DMS79 treated with DMSO at 0.1 percent for 48 hours (cell line): Measurements from ENCODE around the gene PALLD.
"Not testable (repeated sequence)": the region's sequence is repeated elsewhere in the genome, so short reads cannot be mapped to it uniquely, and the experiment has no call there.

Experiments used
- DNase-seq: peaks from one replicate; lab custom pipeline; 2025; lab: John Stamatoyannopoulos, UW

PALLD gene

DNA sequence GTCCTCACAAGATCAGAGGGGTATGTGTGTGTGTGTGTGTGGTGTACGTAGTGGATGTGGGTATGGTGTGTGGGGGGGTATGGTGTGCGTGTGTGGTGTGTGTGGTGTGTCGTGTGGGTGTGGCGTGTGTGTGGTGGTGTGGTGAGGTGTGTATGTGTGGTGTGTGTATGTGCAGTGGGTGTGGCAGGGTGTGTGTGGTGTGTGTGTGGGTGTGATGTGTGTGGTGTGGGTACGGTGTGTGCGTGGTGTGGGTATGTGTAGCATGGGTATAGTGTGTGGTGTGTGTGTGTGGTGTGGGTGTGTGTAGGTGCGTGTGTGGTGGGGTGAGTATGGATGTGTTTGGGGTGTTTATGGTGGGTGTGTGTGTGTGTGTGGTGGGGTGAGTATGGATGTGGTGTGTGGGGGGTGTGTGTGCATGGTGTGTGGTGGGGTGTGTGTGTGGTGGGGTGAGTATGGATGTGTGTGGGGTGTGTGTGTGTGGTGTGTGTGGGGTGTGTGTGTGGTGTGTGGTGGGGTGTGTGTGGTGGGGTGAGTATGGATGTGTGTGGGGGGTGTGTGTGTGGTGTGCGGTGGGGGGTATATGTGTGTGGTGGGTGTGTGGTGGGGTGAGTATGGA is 182.0 kb downstream of the PALLD start:
- DNase-seq = no peak

DNA sequence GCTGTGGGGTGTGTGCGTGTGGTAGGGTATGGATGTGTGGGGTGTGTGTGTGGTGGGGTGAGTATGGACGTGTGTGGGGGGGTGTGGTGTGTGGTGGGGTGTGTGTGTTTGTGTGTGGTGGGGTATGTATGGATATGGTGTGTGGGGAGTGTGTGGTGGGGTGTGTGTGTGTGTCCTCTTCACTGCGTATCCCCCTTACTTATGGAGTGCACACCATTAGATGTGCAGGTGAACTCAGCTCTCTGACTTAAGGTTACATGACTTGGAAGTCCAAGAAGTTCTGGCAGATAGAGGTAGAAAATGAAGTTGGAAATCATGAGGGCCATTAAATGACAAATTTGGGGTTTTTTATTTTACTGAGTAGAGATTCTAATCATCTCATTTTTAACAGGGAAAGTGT is 182.5 kb downstream of the PALLD start:
- no peak for DNase-seq

DNA sequence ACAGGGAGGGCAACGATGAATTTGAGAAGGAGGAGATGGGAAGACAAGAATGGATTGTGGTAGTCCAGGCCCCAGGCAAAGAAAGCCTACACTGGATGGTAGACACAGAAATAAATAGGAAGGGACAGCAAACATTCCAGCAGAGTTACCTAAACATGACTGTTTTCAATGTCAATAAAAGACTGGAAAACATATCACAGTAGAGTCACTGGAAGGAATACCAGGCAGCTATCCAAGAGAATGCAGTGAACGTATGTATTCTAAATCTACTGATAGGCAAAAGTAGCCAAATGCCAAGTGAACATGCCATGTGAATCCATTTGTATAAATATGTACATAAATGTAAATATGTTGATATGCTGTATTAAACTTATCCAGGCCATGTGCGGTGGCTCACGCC is 183.0 kb downstream of the PALLD start:
- DNase-seq = no peak

DNA sequence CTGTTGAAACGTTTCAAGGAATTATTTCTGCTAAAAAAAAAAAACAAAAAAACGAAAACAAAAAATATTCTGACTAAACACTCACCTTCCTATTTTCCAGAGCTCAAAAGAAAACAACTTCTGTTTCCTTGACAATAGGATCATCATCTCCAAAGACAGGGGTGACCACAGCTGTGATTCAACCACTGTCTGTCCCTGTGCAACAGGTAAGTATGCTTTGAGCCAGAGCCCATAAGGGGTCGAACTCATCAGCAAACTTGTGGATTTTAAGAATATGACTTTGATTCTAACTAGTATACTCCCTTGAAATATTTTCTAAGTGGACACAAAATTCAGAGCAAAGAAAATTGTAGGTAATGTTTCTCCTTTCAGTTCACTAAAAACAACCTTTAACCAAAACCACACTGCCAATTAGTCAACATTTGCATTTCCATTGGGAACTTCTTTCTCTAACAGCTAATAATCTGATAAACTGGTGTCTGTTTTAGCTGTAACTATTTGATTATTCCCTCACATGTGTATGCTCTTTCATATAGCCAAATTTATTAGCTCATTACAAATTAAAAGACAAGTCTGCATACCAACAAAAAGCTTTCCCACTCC is 186.1 kb downstream of the PALLD start:
- DNase-seq = no peak

DNA sequence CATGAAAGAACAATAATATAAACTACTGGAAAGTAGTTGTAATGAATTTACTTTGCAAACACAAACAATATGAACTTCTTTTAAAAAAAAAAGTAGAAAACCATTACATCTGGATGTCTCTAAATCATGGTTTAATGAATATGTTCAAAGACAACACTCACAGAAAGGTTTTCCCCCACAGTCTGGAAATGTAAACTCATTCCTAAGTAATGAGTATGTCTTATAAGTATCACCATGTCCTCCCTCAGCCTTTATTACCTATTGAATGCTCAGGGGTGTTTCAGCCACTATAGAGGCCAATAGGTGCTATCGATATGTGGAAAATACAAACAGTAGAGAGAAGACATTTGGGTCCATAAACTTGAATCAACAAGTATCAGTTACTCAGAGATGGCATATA is 186.7 kb downstream of the PALLD start:
- DNase-seq = no peak

DNA sequence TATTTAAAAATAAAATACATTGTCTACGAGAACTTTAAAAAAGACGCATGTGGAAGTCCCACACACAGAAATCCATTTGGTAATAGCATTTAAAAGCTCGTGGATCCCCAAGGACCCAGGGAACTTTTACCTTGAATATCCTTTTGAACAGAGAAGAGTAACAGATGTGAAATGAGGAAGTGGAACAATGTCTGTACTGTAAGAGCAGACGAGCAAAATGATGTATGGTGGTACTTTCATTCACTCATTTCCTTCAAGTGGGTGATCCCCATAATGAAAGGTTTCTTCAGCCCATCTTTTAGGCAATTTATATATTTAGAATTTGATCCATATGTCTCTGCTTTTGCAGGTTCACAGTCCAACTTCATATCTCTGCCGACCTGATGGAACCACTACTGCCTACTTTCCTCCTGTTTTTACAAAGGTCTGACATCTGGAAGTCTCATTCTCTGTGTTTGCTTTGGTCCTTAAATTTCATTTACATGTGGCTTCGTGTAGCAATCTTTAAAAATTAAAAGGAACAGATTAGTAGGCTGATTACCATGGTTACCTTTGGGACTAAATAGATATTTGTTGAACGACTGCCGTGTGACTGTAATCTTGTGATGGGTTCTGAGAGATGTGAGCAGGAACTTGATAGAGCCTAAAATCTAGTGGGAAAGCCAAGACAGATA is 188.4 kb downstream of the PALLD start:
- no peak for DNase-seq

DNA sequence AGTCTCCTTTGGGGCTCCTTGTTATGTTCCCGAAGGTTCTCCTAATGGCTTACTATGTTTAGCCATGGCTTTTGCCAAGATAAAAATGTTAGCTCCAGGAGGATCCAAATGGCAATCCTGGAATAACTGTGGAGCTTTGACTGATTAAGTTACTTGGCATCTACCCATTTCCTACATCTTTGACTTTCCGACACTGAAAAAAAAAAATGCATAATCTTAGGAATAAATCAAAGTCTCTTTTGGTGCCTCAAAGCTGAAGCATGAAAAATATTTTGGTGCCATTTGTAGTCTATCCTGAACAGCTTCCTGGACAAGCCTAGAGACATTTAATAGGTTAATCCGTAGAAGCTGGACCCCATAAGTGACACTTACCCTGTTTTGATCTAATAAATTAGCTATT is 191.7 kb downstream of the PALLD start:
- no peak for DNase-seq

DNA sequence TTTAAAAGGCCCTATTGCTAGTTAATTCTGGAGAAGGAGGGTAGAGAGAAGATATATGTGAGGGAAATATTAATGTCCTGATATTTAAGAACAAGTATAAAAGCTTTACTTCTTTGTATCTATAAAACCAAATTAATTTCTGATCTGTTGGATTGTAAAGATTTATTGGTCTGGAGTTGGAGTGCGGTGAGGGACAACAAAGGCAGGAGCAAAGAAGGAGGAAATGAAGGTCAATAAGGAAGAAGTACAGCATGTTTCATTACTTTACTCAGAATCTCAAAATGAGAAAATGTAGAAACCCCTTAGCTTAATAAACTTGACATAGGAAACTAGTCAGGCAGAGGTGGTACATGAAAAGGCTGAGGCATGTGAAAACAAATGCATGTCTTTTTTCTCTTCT is 192.9 kb downstream of the PALLD start:
- DNase-seq = no peak

DNA sequence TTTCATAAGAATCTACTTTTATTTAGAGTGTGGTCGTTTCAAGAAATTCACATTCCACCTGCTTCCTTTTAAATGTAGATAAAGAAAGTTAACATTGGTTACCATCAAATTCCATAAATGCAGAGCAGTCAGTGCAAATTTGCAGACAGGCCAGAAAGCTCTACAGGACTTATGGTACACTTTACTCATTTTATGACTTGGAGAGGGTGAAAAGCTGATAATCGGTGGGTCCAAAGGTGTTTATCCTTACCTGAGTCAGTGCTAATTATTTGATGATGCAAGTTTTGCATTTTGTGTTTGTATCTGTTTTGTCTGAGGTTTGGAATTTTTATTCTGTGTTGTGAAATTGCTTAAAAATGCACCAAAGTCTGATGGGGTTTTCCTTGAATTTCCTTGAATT is 193.3 kb downstream of the PALLD start:
- no peak for DNase-seq

DNA sequence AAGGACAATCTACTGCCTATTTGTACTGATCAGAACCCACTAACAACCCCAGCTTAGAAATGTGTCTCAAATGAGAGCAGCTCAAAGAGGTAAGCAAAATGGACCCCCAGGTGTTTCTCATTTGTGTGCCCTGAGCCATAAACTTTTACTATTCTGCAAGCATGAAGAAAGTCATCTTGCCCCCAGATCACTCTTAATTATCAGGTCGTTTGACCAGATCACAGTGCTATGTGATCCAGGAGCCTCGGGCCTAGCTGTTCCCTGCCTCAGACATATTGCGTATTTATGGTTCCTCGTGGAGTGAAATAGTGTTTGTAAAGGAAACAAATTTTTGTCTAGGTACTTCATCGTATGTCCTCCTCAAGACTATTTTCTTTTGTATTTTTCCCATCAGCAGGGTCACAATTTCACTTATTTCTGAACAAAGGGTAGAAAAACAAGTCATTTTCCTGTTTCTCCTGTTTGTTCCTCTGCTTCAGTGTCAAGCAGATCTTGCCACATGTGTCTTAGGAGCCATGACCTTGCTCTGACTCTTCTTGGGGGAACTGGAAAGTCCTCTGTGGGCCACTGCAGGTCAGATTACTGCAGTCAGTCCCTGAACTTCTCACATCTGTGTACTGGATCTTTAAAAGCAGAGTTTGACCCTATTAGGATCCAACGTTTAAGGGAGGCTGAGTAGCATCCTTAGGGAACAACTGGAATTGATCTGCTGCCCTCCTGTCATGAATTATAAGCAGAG is 194.9 kb downstream of the PALLD start:
- DNase-seq = no peak

DNA sequence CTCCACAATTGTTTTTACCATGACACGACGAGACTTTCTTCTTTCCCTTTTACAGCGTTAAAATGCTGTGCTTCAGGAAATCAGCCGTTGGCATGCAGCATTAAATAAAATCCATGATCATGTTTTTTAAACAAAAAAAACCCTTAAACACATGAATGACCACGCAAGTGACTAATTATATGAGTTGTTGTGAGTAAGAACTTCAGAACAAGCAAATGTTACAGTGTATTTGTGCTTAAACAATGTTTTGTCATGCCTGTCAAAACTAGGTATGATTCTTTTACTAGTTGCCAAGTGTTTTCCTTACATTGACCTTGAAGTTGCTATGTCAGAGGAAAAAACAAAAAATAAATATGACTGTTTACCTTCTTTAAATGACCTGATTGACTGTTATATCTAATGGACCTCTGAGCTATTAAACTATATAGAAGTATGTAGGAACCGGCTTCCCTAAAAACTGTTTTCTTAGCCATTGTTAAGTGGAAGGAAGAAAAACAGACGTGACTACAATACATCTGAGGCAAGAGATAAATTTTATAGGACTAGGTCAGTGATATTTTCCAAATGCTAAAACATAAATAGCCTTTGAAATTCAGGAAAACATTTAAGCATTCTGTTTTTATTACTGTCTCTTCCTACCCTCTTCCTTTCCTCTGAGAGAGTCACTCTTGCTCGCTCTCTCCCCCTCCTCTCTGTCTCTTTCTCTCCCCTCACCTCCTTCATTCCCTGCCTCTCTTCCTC is 197.1 kb downstream of the PALLD start:
- DNase-seq = no peak

DNA sequence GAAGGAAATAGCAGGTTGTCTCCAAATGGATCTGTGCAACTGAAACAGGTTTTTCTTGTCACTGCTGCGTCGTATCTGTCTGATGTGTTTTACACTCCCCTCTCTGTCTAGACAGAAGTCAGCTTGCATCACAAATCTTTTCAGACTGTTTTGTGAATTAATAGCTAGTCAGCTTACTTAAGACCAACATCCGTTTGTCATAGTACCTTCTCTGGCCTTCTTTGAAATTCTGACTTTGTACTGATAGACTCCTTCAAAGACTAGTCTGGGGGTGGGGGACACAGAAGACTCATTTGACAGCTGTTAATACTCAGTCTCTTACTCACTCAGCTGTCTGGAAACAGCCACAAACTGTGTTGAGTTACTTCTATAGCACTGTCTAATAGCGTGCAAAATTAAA is 197.8 kb downstream of the PALLD start:
- no peak for DNase-seq

DNA sequence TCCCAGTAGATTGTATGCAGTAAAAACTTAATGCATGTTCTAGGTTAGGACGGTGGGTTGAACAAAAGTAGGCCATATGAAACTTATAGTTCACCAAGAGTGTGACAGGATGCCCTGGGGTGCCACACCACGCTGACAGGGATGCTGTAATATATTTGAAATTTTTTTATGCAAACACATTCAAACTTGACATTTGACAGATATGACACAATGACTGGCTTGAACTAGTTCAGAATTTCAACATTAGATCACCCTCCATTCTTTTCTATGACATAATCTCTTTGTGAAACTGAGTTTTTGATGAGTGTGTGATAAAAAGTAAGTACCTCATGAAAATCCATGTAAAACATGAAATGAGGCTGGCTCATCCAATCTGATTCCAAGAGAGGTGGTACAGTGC is 198.4 kb downstream of the PALLD start:
- DNase-seq = no peak

DNA sequence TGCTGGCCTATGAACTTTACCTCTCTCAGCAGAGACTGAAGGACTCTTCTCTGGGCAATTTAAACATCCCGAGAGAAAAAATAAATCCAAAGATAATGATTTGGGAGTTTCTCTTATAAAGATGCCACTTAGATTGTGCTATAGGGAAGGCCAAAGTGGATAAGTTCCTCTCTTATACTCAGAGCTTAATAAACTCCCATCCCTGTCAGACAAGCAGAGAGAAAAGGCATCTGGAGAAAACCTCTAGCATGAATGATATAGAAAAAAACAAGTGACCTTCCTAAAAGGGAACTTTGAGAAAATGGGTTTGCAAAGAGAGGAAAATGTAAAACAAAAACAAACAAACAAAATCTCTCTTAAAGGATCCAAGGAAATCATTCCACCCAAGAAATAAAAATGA is 199.4 kb downstream of the PALLD start:
- no peak for DNase-seq

DNA sequence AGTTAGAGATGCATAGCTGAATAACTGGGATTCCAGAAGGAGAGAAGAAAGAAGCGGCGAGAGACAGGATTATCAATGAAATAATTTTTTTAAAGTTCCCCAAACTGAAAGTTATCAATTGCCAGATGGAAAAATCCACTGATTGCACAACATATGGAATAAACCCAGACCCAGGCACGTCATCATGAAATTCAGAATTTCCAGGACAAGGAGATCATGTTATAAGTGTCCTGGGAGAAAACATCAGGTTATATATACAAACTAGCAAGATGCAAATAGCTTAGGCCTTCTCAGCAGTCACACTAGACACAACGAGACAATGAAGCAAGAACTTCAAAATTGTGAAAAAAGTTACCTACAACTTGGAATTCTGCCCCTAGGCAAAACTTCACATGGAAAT is 200.0 kb downstream of the PALLD start:
- DNase-seq = no peak

DNA sequence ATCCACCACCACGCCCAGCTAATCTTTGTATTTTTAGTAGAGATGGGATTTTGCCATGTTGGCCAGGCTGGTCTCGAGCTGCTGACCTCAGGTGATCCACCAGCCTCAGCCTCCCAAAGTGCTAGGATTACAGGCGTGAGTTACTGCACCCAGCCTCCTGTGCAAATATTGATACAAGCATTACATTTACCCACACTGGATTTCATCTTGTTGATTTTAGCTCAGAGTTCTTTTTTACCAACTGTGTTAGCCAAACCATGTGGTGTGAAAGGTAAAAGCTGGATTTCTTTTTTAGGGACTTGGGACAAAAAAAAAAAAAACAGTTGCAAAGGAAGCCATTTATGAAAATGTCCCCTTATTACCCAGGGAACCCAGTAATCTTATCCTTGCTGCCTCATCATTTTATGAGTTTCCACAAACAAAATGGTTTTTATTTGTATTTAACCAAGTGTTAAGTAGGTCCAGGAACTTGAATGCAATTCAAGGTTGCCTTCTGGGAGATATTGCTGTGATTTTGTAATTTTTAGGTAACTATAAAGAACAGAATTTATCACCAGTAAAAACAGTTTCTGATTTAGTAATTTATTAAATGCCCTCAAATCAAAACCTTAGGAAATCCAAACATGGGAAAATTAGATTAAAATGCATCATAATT is 202.5 kb downstream of the PALLD start:
- DNase-seq = no peak

DNA sequence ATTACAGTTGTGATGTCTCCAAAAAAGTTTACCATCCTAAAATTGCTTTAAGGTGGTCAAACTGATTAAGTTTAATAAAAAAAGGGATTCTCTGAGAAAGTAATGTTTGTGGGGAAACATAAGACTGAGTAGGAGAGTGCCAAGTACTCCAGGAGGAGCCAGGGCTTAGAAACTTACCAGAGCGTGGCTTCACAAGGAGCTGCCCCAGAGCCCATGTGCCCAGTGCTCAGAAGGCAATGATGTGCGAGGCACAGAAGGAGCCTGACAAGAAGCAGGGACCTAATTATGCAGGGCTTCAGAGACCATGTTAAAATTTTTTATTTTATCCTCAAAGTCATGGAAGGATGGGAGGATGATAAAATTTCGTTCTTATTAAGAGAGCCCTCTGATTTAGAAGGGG is 204.2 kb downstream of the PALLD start:
- DNase-seq = no peak

DNA sequence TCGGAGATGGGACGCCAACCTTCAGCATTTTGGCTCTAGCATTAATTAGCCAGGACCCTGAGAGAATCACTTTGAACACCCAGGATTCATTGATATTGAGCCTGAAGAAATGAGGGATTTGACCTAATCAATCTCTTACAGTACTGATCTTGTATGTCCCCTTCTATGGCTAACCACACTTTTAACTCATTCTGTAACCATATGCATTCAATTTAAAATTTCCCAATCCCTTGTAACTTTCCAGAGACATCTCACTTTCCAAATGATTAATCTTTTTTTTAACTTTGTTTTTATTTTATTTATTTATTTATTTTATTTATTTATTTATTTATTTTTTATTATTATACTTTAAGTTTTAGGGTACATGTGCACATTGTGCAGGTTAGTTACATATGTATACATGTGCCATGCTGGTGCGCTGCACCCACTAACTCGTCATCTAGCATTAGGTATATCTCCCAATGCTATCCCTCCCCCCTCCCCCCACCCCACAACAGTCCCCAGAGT is 205.8 kb downstream of the PALLD start:
- not testable (repeated sequence) for DNase-seq

DNA sequence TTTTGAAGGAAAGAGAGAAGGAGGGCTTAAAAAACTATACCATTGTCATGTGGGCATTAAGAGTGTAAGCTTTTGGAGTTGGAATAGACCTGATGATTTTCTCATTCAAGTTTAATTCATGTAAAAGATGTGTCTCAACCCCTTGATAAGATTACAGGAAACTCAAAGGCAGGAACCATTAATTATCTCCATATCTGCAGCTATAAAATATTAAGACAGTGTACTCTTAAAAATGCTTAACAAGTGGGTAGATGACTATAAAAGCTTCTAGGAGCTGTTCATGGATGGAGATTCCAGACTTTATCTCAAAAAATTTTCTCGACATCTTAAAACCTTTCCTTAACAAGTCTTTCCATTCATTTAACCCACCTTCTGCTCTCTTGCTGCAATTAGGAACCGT is 208.3 kb downstream of the PALLD start:
- no peak for DNase-seq

DNA sequence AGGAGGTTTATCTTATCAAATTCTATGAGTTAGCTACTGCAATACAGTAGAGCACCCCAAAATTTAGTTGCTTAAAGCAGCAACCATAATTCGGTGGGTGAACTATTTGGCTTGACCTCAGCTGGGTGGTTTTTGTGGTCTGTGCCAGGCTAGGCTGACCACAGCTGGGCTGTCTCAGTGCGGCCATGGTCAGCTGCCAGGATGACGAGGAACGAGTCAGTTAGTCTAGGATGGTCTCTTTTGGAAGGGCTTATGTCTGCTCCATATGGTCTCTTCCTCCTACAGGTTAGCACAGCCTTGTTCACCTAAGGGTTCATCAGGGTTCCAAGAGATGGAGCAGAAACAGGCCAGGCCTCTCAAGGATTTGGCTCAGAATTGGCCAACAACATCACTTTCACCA is 210.4 kb downstream of the PALLD start:
- DNase-seq = no peak

DNA sequence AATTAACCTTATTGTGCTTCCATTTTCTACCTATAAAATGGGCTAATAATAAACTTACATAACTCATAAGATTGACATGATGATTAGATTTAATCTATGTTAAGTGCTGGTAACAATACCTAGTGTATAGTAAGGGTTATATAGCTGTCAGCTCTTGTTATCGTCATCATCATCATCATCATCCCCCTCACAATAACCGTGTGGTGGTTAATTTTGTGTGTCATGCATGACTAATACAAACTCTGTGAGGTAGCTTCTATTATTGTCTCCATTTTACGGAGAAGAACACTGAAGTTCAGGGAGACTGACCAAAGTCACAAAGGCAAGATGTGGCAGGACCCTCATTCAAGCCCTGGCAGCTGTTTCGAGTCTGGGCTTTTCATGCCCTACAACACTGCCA is 211.3 kb downstream of the PALLD start:
- DNase-seq = no peak
